Activated T-cell treated with anti-CD3 and anti-CD28 coated beads, Interleukin-2, amount 50 U/mL, for 1 hour (primary cell): ENCODE results near the gene ACACB.

Experiments used
- DNase-seq: peaks from one replicate; pipeline ENCODE4 v3.0.0-alpha.2; 2020

The ACACB gene

DNA sequence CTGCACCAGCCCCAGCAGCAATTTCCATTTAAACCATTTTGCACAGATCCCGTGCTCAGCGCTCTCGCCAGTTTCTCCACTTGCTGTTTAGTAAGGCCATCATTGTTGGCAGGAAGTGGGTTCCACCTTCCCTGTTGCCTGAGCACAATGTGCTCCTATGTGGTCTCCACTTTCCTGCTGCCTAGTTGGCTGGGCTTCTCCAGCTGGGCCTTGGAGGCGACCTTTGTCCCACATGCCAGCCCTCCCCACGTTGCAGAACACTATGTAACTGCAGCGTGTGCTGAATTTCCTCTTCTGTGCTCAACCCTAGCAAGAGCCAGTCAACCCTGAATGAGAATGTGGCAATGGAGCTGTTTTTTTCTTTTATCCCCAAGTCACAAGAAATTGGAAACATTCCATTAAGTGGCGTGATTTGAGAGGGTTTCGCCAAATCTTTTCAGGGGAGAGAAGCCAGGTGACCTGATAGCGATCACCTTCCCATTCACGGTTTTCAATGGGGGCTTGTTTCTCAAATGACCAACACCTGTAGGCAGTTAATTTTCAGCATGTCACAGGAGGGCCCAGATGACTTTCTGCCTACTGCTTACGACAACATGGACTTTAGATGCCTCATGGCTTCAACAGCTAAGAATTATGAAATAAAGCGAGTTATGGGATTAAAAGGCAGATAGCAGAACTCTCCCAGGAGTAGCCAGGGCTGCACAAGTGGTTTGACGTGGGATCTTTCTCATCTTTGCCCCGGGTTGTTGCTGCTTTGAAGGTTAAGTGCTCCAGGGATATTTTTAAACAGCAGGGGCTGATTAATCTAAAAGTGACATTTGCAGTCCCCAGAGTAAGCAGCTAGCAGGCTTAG, at the start of gene ACACB:
Gene ACACB, plus strand, starts transcription at position 830 of the 853 bp plus-strand sequence. CDS start 22,819 bp downstream, outside the sequence.
- no peak for DNase-seq

DNA sequence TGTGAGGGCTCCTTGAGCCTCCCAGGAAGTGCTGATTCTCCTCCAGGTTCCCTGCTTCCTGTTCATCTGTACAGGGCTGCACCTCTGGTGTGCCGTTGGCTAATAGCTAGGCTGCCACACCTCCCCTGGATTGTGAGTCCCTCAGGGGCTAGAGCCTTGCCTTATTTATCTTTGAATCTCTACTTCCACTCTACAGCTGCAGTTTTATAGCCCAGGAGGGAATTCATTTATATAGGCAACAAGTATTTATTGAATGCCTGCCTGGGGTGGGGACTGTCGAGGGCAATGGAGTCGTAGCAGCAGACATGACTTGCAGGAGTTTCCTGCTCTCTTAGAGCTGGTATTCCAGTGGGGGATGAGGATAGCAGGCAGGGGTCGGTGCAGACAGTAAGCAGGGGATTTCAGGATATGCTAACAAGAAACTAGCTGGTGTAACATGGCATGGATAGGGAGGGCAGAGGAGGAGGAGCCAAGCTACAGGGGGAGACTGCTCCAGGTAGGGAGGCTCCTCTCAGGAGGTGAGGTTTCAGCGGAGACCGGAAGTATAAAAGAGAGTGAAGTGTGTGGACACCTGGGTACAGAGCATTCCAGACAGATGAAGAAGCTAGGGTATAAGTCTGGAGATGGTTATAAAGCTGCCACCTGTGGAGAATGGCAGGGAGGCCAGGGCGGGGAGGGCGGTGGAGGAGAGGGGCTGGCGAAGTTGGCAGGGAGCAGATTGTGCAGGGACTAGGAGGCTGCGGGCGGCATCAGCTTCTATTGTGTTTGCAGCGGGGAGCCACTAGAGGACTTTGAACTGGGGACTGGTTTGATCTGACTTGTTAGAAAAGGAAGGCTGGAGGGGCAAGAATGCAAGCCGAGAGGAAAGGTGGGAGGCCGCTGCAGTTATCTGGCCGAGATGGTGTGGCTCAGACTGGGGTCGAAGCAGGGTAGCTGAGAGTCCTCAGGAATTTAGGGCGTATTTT, 46.8 kb upstream of the ACACB start:
- DNase-seq, result no peak

DNA sequence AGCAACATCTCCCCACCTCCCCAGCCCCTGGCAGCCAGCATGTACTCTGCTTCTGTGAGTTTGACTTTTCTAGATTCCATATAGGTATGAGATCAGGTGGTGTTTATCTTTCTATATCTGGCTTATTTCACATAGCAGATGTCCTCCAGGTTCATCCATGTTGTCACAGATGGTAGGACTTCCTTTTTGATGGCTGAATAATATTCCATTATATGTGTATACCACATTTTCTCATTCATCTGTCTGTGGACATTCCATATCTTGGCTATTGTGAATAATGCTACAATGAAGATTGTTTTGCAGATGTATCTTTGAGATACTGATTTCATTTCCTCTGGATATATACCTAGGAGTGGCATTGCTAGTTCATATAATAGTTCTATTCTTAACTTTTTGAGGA, 41.5 kb upstream of the ACACB start:
- no peak for DNase-seq

DNA sequence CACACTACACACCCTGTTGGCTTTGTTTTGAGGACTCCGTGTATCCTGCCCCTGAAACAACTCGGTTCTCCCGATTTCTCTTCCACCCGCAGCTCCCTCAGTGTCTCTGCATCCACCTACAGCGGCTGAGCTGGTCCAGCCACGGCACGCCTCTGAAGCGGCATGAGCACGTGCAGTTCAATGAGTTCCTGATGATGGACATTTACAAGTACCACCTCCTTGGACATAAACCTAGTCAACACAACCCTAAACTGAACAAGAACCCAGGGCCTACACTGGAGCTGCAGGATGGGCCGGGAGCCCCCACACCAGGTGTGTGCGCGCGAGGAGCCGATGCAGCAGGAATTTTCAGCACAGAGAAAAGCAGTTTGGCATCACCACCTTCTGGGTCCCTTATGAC, 33.6 kb upstream of the ACACB start:
- DNase-seq, result no peak

DNA sequence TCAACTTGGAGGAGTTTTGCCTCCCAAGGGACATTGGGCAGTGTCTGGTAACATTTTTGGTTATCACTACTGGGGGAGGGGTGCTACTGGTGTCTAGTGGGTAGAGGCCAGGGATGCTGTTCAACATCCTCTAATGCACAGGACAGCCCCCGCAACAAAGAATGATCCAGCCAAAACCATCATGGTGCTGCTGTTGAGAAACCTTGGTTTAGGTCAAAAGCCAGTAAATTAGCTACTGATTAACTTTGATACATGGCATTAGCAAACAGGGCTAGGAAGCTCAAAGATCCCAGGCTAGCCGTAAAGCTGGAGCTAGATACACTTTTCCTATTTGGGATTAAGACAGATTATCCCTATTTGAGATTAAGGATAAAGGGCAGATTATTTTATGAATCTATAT, 32.0 kb upstream of the ACACB start:
- DNase-seq, result no peak

DNA sequence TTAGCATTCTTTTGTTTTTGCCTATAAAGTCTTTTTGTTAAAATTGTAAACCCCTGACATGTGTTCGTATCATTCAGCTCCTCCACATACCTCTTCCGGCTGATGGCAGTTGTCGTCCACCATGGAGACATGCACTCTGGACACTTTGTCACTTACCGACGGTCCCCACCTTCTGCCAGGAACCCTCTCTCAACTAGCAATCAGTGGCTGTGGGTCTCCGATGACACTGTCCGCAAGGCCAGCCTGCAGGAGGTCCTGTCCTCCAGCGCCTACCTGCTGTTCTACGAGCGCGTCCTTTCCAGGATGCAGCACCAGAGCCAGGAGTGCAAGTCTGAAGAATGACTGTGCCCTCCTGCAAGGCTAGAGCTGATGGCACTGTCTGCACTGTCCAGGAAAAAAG, 30.8 kb upstream of the ACACB start:
- no peak for DNase-seq

DNA sequence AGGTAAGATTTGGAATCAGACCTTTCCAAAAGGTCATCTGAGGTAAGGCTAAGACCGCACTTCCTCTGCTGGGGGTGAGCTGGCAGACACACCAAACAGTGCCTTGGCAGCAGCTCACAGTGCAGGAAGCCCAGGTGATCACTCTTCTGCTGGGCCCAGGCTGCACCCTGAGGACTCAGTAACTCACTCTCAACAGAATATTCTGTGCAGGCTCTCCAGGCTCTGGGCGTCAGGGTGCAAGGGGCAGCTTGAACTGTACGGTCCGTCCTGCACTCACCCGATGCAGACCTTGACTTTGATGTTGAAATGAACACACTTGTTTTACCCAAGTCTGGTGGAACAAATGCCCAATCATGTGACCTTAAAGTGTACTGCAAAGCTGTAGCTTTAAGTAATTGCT, 29.1 kb upstream of the ACACB start:
- DNase-seq, result no peak

DNA sequence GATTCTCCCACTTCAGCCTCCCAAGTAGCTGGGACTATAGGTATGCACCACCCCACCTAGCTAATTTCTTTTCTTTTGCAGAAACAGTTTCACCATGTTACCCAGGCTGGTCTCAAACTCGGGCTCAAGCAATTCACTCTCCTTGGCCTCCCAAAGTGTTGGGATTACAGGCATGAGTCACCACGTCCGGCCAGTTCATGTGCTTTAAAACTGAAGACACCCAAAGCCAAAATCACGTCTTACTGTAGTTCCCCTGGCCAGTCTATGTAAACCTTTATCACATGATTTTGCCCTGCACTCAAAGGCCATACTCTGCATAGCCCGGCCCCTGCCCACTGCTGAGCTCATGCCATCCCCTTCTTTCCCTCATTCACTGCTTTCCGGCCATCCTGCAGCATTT, 27.6 kb upstream of the ACACB start:
- DNase-seq, result no peak

DNA sequence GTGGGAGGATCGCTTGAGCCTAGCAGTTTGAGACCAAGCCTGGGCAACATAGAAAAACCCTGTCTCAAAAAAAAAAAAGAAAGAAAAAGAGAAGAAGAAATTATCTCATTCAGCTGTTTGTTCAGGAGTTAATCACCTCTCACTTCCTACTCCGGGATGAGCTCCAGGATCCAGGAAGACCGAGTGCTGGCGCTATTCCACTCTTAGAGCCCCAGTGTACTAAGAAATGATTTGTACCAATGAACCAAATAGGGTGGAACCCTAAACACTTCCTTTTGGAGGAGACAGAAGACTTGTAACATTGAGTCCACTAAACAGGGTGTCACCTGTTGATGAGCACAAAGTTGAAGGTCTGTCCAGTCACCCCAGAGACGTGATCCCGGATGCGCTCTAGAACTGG, 26.7 kb upstream of the ACACB start:
- DNase-seq, result no peak

DNA sequence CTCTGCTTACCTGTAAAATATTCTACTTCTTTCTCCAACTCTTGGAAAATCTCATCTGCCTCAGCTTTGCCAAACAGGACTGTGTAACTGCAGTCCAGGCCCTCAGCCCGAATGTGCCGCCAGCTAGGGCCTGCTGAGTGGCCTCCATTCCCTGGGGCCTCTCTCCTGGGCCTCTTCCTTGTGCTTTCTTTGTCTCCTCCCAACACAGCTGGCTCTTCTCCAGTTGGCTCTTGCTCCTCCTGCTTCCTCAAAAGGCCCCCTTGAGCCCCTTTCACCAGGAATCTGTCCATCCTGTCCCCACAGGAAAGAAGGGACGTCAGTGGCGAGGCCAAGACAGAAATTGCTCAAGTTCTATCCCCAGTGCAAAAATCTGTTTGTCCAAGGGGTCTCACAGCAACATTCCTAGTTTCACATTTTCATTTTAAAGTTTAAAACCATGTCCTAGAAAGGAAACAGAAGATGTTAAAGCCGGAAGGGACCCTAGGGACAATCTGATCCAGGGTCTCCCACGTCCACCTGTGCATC, 23.8 kb upstream of the ACACB start:
- DNase-seq, result no peak

DNA sequence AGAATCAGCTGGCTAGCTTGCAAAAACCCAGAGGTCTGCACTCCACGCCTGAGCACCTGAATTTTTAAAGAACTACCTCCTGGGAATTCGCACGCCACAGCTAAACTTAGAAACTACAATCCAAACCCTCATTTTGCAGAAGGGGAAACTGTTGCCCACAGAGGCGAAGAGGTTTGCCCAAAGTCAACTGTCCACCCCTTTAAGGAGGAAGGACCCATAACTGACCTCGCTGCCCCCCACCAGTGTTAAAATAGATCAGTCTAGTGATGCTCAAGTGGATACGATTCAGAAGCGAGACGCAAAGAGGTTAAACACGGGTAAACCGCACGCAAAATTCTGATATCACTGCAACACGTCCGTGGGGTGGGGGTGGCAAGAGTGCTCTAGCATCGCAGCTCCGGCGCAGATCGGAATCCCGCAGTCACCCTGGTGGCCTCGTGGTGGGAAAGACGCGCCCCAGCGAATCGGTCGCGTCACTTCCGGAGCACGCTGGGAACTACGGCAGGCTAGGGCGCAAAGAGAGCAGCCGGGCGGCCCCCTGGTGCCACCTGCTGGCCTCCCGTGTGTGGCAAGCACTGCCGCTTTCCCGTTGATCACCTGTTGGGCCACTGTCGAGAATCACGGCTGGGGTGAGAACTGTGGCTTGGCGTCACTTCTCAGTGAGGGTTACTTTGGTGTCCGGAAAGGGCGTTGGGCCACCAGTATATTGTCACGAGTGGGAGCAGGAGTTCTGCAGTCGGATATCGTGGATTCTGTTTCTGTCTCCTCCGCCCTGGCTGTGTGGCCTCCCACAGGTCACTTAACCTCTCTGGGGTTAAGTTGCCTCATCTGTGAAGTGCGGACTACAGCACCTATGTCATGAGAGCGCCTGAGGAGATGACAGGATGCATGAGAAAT, 23.1 kb upstream of the ACACB start, which contains the start of gene ALKBH2:
Gene ALKBH2, minus strand, starts transcription at position 451 of the 897 bp plus-strand sequence. CDS start 686 bp downstream, outside the sequence.
- peak; percentile 94 for DNase-seq

DNA sequence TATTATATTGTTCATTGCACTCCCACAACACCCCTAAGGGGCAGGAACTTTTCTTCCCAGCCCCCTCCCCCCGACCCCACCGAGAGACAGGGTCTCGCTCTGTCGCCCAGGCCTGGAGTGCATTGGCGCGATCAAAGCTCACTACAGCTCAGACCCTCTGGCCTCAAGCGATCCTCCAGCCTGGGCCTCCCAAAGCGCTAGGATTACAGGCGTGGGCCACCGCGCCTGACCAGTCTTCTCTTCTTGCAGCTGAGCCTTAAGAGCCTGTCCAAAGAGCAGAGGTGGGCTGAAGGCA, 19.3 kb upstream of the ACACB start:
- no peak for DNase-seq

DNA sequence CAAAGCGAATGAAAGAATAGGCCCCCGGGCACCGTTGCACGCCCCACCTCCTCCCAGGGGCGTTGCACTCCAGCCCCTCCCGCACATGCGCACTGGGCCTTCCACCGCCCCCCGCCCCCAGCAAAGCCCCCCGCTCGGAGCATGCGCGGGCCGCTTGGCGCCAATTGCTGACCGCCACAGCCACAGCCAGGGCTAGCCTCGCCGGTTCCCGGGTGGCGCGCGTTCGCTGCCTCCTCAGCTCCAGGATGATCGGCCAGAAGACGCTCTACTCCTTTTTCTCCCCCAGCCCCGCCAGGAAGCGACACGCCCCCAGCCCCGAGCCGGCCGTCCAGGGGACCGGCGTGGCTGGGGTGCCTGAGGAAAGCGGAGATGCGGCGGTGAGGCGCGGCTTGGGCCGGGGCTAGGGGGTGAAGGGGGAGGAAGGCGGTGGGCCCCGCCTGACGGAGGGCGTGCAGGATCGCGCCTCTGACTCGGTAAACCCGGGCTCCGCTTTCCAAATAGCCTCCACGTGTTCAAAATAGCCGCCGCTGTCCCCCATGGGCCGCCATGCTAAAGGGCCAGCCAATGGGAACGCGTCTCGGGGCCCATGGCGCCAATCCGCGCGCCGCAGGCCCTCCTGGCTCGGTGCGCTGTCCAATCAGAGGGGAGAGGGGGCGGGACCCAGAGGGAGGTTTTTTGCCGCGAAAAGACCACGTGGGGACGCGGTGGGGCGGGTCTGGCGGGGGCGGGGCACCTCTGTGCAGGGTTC, 18.8 kb upstream of the ACACB start, which contains the start of gene UNG:
Gene UNG, plus strand, starts transcription at position 163 of the 748 bp plus-strand sequence. Its CDS starts 83 bp downstream, at position 246.
- DNase-seq, result peak; percentile 96

DNA sequence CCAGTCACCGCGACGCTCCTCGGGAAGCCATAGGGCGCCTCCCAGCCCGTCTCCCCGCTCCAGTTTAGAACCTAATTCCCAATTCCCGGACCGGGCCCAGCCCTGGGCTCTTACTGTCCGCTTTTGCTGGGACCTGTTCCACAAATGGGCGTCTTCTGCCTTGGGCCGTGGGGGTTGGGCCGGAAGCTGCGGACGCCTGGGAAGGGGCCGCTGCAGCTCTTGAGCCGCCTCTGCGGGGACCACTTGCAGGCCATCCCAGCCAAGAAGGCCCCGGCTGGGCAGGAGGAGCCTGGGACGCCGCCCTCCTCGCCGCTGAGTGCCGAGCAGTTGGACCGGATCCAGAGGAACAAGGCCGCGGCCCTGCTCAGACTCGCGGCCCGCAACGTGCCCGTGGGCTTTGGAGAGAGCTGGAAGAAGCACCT, 18.2 kb upstream of the ACACB start:
- DNase-seq, result no peak

DNA sequence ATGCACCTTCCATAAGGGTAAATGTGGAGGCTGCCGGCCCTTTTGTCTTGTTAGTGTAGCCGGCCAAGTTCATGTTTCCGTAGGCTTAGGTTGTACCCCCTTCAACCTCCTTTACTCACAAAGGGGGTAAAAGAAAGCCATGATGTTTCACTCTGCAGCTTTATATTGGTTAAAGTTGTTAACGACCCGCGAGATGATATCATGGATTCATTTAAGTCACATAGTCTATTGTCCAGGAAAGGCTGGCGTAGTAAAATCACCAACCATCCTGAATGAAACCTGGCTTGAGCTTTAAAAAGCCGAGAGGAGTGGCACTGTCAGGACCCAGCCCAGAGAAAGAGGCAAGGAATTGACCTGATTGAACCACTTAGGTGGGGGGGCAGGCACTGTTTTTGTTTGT, 17.7 kb upstream of the ACACB start:
- DNase-seq, result no peak

DNA sequence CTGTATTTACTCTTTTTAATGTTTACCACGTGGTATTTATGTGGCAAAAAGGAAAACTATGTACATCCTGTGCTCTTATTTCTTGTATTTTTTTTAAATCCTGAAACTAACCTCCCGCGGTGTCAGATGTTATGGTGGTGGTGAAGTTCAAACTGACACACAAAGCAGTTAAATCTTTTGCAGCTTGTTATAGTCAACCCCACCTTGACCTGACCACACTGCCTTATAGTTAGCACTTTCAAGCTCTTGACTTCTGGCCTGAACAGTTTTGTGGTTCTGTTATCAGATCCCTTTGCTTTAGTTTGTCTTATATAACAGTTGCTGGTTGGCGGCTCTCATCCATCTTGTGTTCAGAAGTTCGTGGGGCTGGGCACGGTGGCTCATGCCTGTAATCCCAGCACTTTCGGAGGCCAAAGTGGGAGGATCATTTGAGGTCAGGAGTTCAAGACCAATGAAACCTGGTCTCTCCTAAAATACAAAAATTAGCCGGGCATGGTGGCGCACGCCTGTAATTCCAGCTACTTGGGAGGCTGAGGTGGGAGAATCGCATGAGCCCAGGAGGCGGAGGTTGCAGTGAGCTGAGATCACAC, 16.9 kb upstream of the ACACB start:
- no peak for DNase-seq

DNA sequence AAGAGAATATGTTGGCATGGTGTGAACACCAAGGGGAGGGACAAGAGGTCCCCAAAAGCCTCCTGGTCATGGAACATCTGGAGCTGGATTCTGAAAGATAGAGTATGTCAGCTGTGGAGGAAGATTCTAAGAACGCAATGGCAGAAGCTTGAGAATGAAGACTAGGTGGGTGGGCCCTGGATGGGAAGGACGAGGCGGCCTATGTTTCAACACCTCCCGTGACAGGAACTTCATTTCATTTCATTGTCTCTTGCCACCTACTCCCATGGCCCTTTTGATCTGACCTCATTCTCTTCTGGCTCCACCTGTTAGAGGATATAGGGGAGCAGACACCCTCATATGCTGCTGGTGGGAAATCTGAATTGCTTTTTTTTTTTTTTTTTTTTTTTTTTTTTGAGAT, 15.6 kb upstream of the ACACB start:
- DNase-seq, result no peak

DNA sequence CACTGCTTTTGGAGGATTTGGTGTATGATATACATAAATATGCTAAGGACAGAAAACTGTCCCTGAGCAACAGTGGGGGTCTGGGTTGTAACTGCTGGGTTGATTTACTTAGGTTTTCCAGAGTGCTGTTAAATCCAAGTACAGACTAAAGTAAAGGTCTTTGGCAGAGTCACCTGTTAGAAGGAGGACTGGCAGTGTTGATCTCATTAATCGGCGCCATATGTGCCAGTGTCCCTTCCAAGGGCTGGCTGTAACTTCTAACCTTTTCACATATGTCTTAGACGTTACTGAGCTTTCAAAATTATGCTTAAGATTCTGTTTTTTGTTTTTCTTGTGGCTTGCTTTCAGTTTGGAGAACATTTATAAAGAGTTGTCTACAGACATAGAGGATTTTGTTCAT, 13.9 kb upstream of the ACACB start:
- DNase-seq, result no peak

DNA sequence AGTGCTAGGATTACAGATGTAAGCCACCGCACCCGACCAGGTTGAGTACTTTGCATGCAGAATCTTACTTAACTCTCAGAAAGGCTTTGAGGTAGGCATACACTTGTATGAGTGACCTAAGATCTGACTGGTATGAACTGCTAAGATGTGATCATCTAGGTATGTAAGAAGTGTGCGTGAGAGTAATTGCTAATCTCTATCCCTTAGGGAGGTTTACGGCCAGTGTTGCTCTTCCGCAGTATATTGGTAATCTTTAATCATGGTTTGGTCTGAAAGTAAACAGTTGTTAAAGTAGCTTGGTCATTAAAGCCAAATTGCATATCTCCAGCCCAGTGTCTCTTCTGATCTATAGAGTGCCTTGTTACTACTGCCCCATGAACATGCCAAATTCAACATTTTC, 11.2 kb upstream of the ACACB start:
- DNase-seq, result no peak

DNA sequence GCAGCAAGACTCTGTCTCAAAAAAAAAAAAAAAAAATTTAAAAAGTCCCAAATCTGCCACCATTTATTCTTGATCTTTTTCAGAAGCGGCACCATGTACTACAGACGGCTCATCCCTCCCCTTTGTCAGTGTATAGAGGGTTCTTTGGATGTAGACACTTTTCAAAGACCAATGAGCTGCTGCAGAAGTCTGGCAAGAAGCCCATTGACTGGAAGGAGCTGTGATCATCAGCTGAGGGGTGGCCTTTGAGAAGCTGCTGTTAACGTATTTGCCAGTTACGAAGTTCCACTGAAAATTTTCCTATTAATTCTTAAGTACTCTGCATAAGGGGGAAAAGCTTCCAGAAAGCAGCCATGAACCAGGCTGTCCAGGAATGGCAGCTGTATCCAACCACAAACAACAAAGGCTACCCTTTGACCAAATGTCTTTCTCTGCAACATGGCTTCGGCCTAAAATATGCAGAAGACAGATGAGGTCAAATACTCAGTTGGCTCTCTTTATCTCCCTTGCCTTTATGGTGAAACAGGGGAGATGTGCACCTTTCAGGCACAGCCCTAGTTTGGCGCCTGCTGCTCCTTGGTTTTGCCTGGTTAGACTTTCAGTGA, 6.5 kb upstream of the ACACB start:
- DNase-seq, result no peak

DNA sequence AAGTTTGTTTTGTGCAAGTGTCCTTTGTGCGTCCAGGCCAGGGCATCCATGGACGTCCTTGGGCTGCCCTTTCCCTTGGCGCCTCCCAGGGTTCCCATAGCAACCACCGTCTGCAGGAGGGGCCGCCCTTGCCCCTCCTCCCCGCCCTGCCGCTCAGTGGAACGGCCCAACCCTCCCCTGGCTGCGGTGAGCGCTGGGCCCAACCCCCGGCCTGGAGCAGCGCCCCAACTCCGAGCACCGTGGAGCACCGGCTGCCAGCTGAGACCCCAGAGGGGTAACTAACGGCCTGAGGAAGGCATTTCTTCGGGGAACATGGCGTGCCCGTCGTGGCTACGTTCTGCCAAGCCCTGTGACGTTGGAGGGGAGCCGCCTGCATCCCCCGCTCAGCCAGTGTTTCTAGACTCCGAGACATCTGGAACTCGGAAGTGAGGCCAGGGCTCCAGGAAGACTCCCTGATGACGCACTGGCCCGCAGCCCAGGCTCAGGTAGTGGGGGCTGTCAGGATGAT, 5.3 kb upstream of the ACACB start:
- DNase-seq, result peak; percentile 65
